ENCODE results near the gene SLC44A3. TPM values are rescaled to one million over a fixed set of nuclear protein-coding genes. Genes with fewer than 3 reads are reported as not detected.

Gene SLC44A3
- total RNA-seq, 2 donors from 2014 or later, result not detected

Other genes starting within 250 kb of the SLC44A3 start
- gene CNN3, start 106.8 kb downstream of the SLC44A3 start, total RNA-seq, result 1 to 10 TPM; 4.4 to 5.9 TPM